Kidney (tissue), 14 donors: ENCODE results near the gene YBEY. TPM values are rescaled to one million over a fixed set of nuclear protein-coding genes. Genes with fewer than 3 reads are reported as not detected.
"Not testable (repeated sequence)": the region's sequence is repeated elsewhere in the genome, so short reads cannot be mapped to it uniquely, and the experiment has no call there.

Experiments used
- DNase-seq, 5 donors: peaks; one replicate each; pipeline ENCODE4 v3.0.0-alpha.2; 2013 to 2020
- FAIRE-seq: peaks from 2 replicates; lab custom pipeline; 2012; peaks lifted over from hg19 to GRCh38; lab: Jason Lieb, UNC
- H3K27ac ChIP-seq, 2 donors: one replicate each; pipeline ENCODE4 v1.7.0; 2013; ENCODE audit warnings: low read depth in 2 of 2, low read length in 2 of 2, inconsistent platforms in 1 of 2
- H3K27me3 ChIP-seq: one replicate; pipeline ENCODE4 v1.7.1; 2013; ENCODE audit warnings: low read length, inconsistent platforms; ENCODE audit not compliant: control insufficient read depth, insufficient read depth
- H3K36me3 ChIP-seq, 3 donors: one replicate each; pipeline versions ENCODE4 v1.7.0 to v1.7.1; 2013; ENCODE audit warnings: low read length in 3 of 3, control low read depth in 1 of 3, inconsistent platforms in 1 of 3; ENCODE audit not compliant: insufficient read depth in 3 of 3, control insufficient read depth in 2 of 3
- H3K4me1 ChIP-seq, 3 donors: one replicate each; pipeline versions ENCODE4 v1.7.0 to v1.7.1; 2013; ENCODE audit warnings: low read length in 3 of 3, inconsistent platforms in 1 of 3, low read depth in 1 of 3; ENCODE audit not compliant: control insufficient read depth in 2 of 3, insufficient read depth in 2 of 3
- H3K4me3 ChIP-seq, 3 donors: one replicate each; pipeline versions ENCODE4 v1.7.0 to v1.8.1; 2013; ENCODE audit warnings: low read length in 3 of 3, control low read depth in 1 of 3, inconsistent platforms in 1 of 3
- H3K9ac ChIP-seq, 3 donors: one replicate each; pipeline versions ENCODE4 v1.7.0 to v1.7.1; 2013; ENCODE audit warnings: low read length in 3 of 3, control low read depth in 1 of 3, inconsistent platforms in 1 of 3
- H3K9me3 ChIP-seq, 3 donors: one replicate each; pipeline versions ENCODE4 v1.7.0 to v1.7.1; 2013; ENCODE audit warnings: low read length in 3 of 3, control low read depth in 1 of 3, inconsistent platforms in 1 of 3; ENCODE audit not compliant: control insufficient read depth in 2 of 3, insufficient read depth in 1 of 3
- intact Hi-C: fragments of 100-400 bp; cut with DNase I; formaldehyde crosslinking; loops from one replicate; pipeline ENCODE4 v1.11.1; 2022
- polyA plus RNA-seq: library from polyadenylated mRNA; stranded (reverse); fragments of 350-450 nt; fragmentation: Illumina TruSeq; extraction: RNeasy Lipid Tissue Mini Kit (QIAGEN cat#74804); gene quantifications from one replicate; pipeline ENCODE4 v1.2.3, GENCODE V29; 2014; ENCODE audit warnings: low read depth, low replicate concordance; ENCODE audit not compliant: insufficient read depth
- total RNA-seq: library from RNA; stranded (reverse); fragmentation: NEBNext Ultra II Directional; extraction: Animal tissue kit (Norgen Biotek cat#: 25700); gene quantifications from one replicate; pipeline ENCODE4 v1.2.1, GENCODE V29; 2021
- TF ChIP-seq, protein P1 (sequence below): IDR thresholded peaks from 3 replicates; pipeline ENCODE4 v1.5.1; 2012; ENCODE audit warnings: mild to moderate bottlenecking, moderate library complexity, borderline replicate concordance; ENCODE audit not compliant: insufficient read depth; ENCODE audit errors: extremely low read depth
- donor health status: control.
- donor health status: control.
- donor health status: control.
- donor health status: control.
- donor health status: control.
- donor health status: DM: yes; HTN: yes; CAD: no.
- donor health status: Normal renal cell carcinoma (clear cell type).

The YBEY gene
- total and polyA plus RNA-seq, 2 donors from 2014 or later: 17.5 to 29.6 TPM

- Histone ChIP-seq H3K4me3 (no peak overlapping the region), H3K4me1 (no peaks in the 10 kb centered on the region), H3K27me3 (no peaks in the 10 kb centered on the region), H3K9me3 (no peaks in the 10 kb centered on the region), H3K9ac (no peak overlapping the region), H3K36me3 (no peaks in the 10 kb centered on the region), H3K27ac (no peak overlapping the region)
- intact Hi-C loops: no loop called here
- TF ChIP-seq, protein P1, sequence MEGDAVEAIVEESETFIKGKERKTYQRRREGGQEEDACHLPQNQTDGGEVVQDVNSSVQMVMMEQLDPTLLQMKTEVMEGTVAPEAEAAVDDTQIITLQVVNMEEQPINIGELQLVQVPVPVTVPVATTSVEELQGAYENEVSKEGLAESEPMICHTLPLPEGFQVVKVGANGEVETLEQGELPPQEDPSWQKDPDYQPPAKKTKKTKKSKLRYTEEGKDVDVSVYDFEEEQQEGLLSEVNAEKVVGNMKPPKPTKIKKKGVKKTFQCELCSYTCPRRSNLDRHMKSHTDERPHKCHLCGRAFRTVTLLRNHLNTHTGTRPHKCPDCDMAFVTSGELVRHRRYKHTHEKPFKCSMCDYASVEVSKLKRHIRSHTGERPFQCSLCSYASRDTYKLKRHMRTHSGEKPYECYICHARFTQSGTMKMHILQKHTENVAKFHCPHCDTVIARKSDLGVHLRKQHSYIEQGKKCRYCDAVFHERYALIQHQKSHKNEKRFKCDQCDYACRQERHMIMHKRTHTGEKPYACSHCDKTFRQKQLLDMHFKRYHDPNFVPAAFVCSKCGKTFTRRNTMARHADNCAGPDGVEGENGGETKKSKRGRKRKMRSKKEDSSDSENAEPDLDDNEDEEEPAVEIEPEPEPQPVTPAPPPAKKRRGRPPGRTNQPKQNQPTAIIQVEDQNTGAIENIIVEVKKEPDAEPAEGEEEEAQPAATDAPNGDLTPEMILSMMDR: no peak
- FAIRE-seq: no peak
- DNase-seq: no peak
Observed at GRCh38 chr21:46304437-46304836, 18.3 kb downstream of the YBEY start.

DNA sequence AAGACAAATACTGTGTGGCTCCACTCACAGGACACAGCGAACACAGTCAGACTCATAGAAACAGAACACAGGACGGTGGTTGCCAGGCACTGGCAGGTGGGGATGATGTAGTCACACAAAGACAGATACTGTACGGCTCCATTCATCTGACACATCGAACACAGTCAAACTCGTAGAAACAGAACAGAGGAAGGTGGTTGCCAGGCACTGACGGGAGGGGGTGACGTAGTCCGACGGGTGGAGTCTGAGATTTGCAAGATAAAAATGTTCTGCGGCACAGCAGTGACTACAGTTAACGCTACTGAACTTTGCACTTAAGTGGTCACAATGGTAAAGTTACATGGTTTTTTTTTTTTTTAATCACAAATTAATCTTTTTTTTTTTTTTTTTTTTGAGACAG lies 18.8 kb downstream of the YBEY start:
- Histone ChIP-seq H3K4me1 (no peaks in the 10 kb centered on the region), H3K9me3 (no peaks in the 10 kb centered on the region), H3K4me3 (no peak overlapping the region), H3K9ac (no peak overlapping the region), H3K36me3 (no peaks in the 10 kb centered on the region), H3K27ac (no peak overlapping the region), H3K27me3 (no peaks in the 10 kb centered on the region)
- DNase-seq: no peak
- FAIRE-seq: no peak
- TF ChIP-seq, protein P1: no peak
- intact Hi-C loops: no loop called here

- TF ChIP-seq, protein P1: no peak
- H3K4me3 ChIP-seq: no peak overlapping the region
- no peak overlapping the region for H3K9ac ChIP-seq
- no peak overlapping the region for H3K27ac ChIP-seq
- H3K27me3 ChIP-seq: no peaks in the 10 kb centered on the region
- H3K36me3 ChIP-seq: no peaks in the 10 kb centered on the region
- FAIRE-seq: no peak
- intact Hi-C loops: no loop called here
- no peaks in the 10 kb centered on the region for H3K9me3 ChIP-seq
- H3K4me1 ChIP-seq: no peaks in the 10 kb centered on the region
- no peak for DNase-seq
Observed at GRCh38 chr21:46307625-46308024, 21.5 kb downstream of the YBEY start.

- no peak for FAIRE-seq
- Histone ChIP-seq H3K9me3 (no peaks in the 10 kb centered on the region), H3K9ac (no peak overlapping the region), H3K36me3 (no peaks in the 10 kb centered on the region), H3K4me1 (no peaks in the 10 kb centered on the region), H3K27ac (no peak overlapping the region), H3K27me3 (no peaks in the 10 kb centered on the region), H3K4me3 (no peak overlapping the region)
- DNase-seq: no peak
- intact Hi-C loops: no loop called here
- TF ChIP-seq, protein P1: no peak
Observed at GRCh38 chr21:46308431-46308830, 22.3 kb downstream of the YBEY start.

DNA sequence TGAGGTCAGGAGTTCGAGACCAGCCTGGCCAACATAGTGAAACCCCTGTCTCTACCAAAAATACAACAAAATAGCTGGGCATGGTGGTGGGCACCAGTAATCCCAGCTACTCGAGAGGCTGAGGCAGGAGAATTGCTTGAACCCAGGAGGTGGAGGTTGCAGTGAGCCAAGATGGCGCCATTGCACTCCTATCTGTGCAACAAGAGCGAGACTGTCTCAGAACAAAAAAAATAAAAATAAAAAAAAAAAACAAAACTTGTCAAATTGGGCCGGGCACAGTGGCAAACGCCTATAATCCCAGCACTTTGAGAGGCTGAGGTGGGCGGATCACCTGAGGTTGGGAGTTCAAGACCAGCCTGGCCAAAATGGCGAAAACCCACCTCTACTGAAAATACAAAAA lies 24.1 kb downstream of the YBEY start:
- H3K9ac ChIP-seq, H3K27ac ChIP-seq, H3K36me3 ChIP-seq, DNase-seq, intact Hi-C loops, H3K27me3 ChIP-seq, H3K9me3 ChIP-seq, H3K4me3 ChIP-seq, H3K4me1 ChIP-seq, FAIRE-seq: not testable (repeated sequence)
